Liver (tissue), 9 donors: ENCODE results near the gene FOSL2. TPM values are rescaled to one million over a fixed set of nuclear protein-coding genes. Genes with fewer than 3 reads are reported as not detected.

ENCODE experiments used
- DNase-seq: peaks from one replicate; pipeline ENCODE4 v3.0.0-alpha.2; 2017; ENCODE audit warnings: low spot score
- H3K27ac ChIP-seq, 2 donors: one replicate each; pipeline ENCODE4 v1.7.0; 2013; ENCODE audit warnings: inconsistent platforms in 2 of 2, low read length in 2 of 2, control low read depth in 1 of 2, low read depth in 1 of 2, mild to moderate bottlenecking in 1 of 2
- H3K27me3 ChIP-seq, 4 donors: one replicate each; pipeline versions ENCODE4 v1.6.1 to v1.7.0; 2013; ENCODE audit warnings: low read length in 3 of 4, inconsistent platforms in 1 of 4, mild to moderate bottlenecking in 1 of 4, moderate library complexity in 1 of 4; ENCODE audit not compliant: control insufficient read depth in 4 of 4, insufficient read depth in 4 of 4
- H3K36me3 ChIP-seq, 4 donors: one replicate each; pipeline versions ENCODE4 v1.6.1 to v1.7.0; 2013; ENCODE audit warnings: low read length in 3 of 4, mild to moderate bottlenecking in 3 of 4, low read depth in 1 of 4, moderate library complexity in 1 of 4; ENCODE audit not compliant: control insufficient read depth in 4 of 4, insufficient read depth in 3 of 4
- H3K4me1 ChIP-seq, 4 donors: one replicate each; pipeline versions ENCODE4 v1.6.1 to v1.7.0; 2013; ENCODE audit warnings: low read length in 3 of 4, mild to moderate bottlenecking in 3 of 4, moderate library complexity in 1 of 4; ENCODE audit not compliant: control insufficient read depth in 4 of 4, insufficient read depth in 4 of 4
- H3K4me3 ChIP-seq, 3 donors: one replicate each; pipeline versions ENCODE4 v1.6.1 to v1.7.0; 2013; ENCODE audit warnings: low read length in 3 of 3, control low read depth in 1 of 3, low read depth in 1 of 3, mild to moderate bottlenecking in 1 of 3
- H3K9ac ChIP-seq, 2 donors: one replicate each; pipeline ENCODE4 v1.7.0; 2013; ENCODE audit warnings: low read length in 2 of 2, mild to moderate bottlenecking in 2 of 2, moderate library complexity in 2 of 2, control low read depth in 1 of 2, low read depth in 1 of 2
- H3K9me3 ChIP-seq, 4 donors: one replicate each; pipeline versions ENCODE4 v1.6.1 to v1.7.0; 2013; ENCODE audit warnings: low read length in 3 of 4; ENCODE audit not compliant: control insufficient read depth in 4 of 4
- ATF3 ChIP-seq: IDR thresholded peaks from 2 replicates; pipeline ENCODE4 v1.6.1; 2016; ENCODE audit warnings: antibody characterized with exemption
- EGR1 ChIP-seq, 2 donors: IDR thresholded peaks; 2 replicates each; pipeline ENCODE4 v1.6.1; 2016 to 2018; ENCODE audit warnings: antibody characterized with exemption in 2 of 2, low read depth in 2 of 2
- FOXA1 ChIP-seq: IDR thresholded peaks from 2 replicates; pipeline ENCODE4 v1.6.1; 2016; ENCODE audit warnings: antibody characterized with exemption
- FOXA2 ChIP-seq: IDR thresholded peaks from 2 replicates; pipeline ENCODE4 v1.6.1; 2016; ENCODE audit warnings: antibody characterized with exemption
- GABPA ChIP-seq, 2 donors: IDR thresholded peaks in 1 of 2; conservative IDR thresholded peaks in 1 of 2; 2 replicates each; pipeline ENCODE4 v1.6.1; 2016; ENCODE audit warnings: antibody characterized with exemption in 2 of 2, mild to moderate bottlenecking in 1 of 2, moderate library complexity in 1 of 2
- HNF4A ChIP-seq, 2 donors: conservative IDR thresholded peaks; 2 replicates each; pipeline ENCODE4 v1.6.1; 2016; ENCODE audit warnings: antibody characterized with exemption in 2 of 2, mild to moderate bottlenecking in 2 of 2
- HNF4G ChIP-seq: IDR thresholded peaks from 2 replicates; pipeline ENCODE4 v1.6.1; 2016; ENCODE audit warnings: antibody characterized with exemption
- JUND ChIP-seq, 2 donors: IDR thresholded peaks; 2 replicates each; pipeline ENCODE4 v1.6.1; 2016; ENCODE audit warnings: antibody characterized with exemption in 2 of 2
- MAX ChIP-seq: IDR thresholded peaks from 2 replicates; pipeline ENCODE4 v1.6.1; 2016; ENCODE audit warnings: antibody characterized with exemption
- NR2F2 ChIP-seq: IDR thresholded peaks from 2 replicates; pipeline ENCODE4 v1.6.1; 2016; ENCODE audit warnings: antibody characterized with exemption
- RAD21 ChIP-seq, 2 donors: IDR thresholded peaks; 2 replicates each; pipeline ENCODE4 v1.6.1; 2016; ENCODE audit warnings: antibody characterized with exemption in 2 of 2, mild to moderate bottlenecking in 2 of 2
- REST ChIP-seq: IDR thresholded peaks from 2 replicates; pipeline ENCODE4 v1.6.1; 2016; ENCODE audit warnings: antibody characterized with exemption, mild to moderate bottlenecking
- RXRA ChIP-seq, 2 donors: IDR thresholded peaks; 2 replicates each; pipeline ENCODE4 v1.6.1; 2017 to 2018; ENCODE audit warnings: antibody characterized with exemption in 2 of 2, mild to moderate bottlenecking in 1 of 2
- SP1 ChIP-seq: IDR thresholded peaks from 2 replicates; pipeline ENCODE4 v1.6.1; 2018; ENCODE audit warnings: antibody characterized with exemption, mild to moderate bottlenecking
- TAF1 ChIP-seq: conservative IDR thresholded peaks from 2 replicates; pipeline ENCODE4 v1.6.1; 2016; ENCODE audit warnings: antibody characterized with exemption, mild to moderate bottlenecking
- YY1 ChIP-seq: IDR thresholded peaks from 2 replicates; pipeline ENCODE4 v1.6.1; 2016; ENCODE audit warnings: antibody characterized with exemption, mild to moderate bottlenecking
- WGBS: extraction: QIAGEN DNeasy Blood & Tissue Kit; methylation state at CpG from one replicate; pipeline ENCODE4 v1.1.7; 2013; 5-methylcytosine and 5-hydroxymethylcytosine counted together
- polyA plus RNA-seq, 2 donors: library from polyadenylated mRNA; stranded (reverse) in 1 of 2; unstranded in 1 of 2; fragments of 200-250 nt in 1 of 2; fragments of >200 nt in 1 of 2; fragmentation: Nextera tagmentation in 1 of 2; extraction: Ambion mirVana in 1 of 2; gene quantifications; one replicate each; pipeline versions ENCODE4 v1.2.1 to v1.2.3, GENCODE V29; 2013 to 2015
- total RNA-seq, 2 donors: library from RNA; depleted of rRNA; stranded (reverse); fragments of >200 nt; gene quantifications; one replicate each; pipeline ENCODE4 v1.2.3, GENCODE V29; 2014
- TF ChIP-seq, protein P1 (sequence below): fragments of 150-350 bp; IDR thresholded peaks from 2 replicates; pipeline ENCODE4 v1.5.1; 2017; ENCODE audit warnings: improper control_type of control experiment, low read depth, low read length; ENCODE audit not compliant: missing input control
- TF ChIP-seq, protein P2 (sequence below): IDR thresholded peaks from 2 replicates; pipeline ENCODE4 v1.6.1; 2016; ENCODE audit warnings: antibody characterized with exemption
- donor health status: healthy.
- donor health status: healthy.
- donor health status: healthy.
- donor health status: healthy.
- donor health status: healthy.

Gene FOSL2
- total and polyA plus RNA-seq, 4 donors = 1.9 to 10.7 (median 2.6) TPM

GRCh38 chr2:28446531-28446930 is 53.9 kb downstream of the FOSL2 start:
- no peaks in the 10 kb centered on the region for H3K4me1 ChIP-seq
- H3K9ac ChIP-seq = no peak overlapping the region
- H3K4me3 ChIP-seq = no peak overlapping the region
- no peaks in the 10 kb centered on the region for H3K36me3 ChIP-seq
- no peak overlapping the region for H3K27ac ChIP-seq
- H3K9me3 ChIP-seq = no peaks in the 10 kb centered on the region
- H3K27me3 ChIP-seq = no peaks in the 10 kb centered on the region
- no peak for DNase-seq
- TF ChIP-seq JUND (IDR thresholded peaks at IDR 0.05) (no peak), GABPA (IDR thresholded peaks at IDR 0.05 in 1 of 2, conservative IDR thresholded peaks at IDR 0.05 in 1 of 2) (no peak), YY1 (no peak), HNF4G (no peak), NR2F2 (no peak), EGR1 (IDR thresholded peaks at IDR 0.05; ENCODE audit: low read depth in 2 of 2) (no peak), RXRA (IDR thresholded peaks at IDR 0.05) (no peak), FOXA2 (no peak), RAD21 (IDR thresholded peaks at IDR 0.05) (no peak)

DNA sequence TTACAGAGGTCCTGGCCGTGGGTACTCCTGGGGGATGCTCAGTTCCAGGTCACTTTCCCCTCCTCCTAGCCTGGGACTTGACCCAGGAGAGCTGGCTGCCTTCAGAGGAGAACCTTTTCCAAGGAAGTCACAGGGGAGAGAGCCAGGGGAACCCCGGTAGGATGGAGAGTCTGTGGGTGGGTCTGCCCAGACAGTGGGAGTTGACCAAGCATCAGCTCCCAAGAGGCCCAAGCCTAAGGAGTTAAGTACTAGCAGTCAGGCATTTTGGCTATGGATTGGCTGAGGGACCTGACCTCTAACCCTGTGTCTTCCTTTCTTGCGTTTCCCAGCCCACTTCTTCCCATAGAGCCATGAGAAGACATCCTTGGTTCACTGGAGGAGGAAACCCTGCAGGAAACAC is 54.4 kb downstream of the FOSL2 start:
- Histone ChIP-seq H3K9me3 (no peaks in the 10 kb centered on the region), H3K4me3 (no peak overlapping the region), H3K27ac (no peak overlapping the region), H3K4me1 (no peaks in the 10 kb centered on the region), H3K36me3 (no peaks in the 10 kb centered on the region), H3K27me3 (no peaks in the 10 kb centered on the region), H3K9ac (no peak overlapping the region)
- no peak for DNase-seq
- WGBS = 89% methylated on average over 3 of the region's 3 CpGs
- TF ChIP-seq RAD21 (IDR thresholded peaks at IDR 0.05) = no peak
- no peak for TF ChIP-seq JUND (IDR thresholded peaks at IDR 0.05)
- no peak for TF ChIP-seq ATF3
- no peak for TF ChIP-seq SP1
- TF ChIP-seq EGR1 (IDR thresholded peaks at IDR 0.05; ENCODE audit: low read depth in 2 of 2) = no peak
- TF ChIP-seq, protein P1, sequence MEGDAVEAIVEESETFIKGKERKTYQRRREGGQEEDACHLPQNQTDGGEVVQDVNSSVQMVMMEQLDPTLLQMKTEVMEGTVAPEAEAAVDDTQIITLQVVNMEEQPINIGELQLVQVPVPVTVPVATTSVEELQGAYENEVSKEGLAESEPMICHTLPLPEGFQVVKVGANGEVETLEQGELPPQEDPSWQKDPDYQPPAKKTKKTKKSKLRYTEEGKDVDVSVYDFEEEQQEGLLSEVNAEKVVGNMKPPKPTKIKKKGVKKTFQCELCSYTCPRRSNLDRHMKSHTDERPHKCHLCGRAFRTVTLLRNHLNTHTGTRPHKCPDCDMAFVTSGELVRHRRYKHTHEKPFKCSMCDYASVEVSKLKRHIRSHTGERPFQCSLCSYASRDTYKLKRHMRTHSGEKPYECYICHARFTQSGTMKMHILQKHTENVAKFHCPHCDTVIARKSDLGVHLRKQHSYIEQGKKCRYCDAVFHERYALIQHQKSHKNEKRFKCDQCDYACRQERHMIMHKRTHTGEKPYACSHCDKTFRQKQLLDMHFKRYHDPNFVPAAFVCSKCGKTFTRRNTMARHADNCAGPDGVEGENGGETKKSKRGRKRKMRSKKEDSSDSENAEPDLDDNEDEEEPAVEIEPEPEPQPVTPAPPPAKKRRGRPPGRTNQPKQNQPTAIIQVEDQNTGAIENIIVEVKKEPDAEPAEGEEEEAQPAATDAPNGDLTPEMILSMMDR = no peak
- TF ChIP-seq HNF4A (conservative IDR thresholded peaks at IDR 0.05) = no peak
- no peak for TF ChIP-seq RXRA (IDR thresholded peaks at IDR 0.05)
- TF ChIP-seq TAF1 = no peak
- no peak for TF ChIP-seq GABPA (IDR thresholded peaks at IDR 0.05 in 1 of 2, conservative IDR thresholded peaks at IDR 0.05 in 1 of 2)
- TF ChIP-seq, protein P2, sequence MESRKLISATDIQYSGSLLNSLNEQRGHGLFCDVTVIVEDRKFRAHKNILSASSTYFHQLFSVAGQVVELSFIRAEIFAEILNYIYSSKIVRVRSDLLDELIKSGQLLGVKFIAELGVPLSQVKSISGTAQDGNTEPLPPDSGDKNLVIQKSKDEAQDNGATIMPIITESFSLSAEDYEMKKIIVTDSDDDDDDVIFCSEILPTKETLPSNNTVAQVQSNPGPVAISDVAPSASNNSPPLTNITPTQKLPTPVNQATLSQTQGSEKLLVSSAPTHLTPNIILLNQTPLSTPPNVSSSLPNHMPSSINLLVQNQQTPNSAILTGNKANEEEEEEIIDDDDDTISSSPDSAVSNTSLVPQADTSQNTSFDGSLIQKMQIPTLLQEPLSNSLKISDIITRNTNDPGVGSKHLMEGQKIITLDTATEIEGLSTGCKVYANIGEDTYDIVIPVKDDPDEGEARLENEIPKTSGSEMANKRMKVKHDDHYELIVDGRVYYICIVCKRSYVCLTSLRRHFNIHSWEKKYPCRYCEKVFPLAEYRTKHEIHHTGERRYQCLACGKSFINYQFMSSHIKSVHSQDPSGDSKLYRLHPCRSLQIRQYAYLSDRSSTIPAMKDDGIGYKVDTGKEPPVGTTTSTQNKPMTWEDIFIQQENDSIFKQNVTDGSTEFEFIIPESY = no peak
- TF ChIP-seq FOXA2 = no peak
- no peak for TF ChIP-seq HNF4G
- TF ChIP-seq MAX = no peak
- TF ChIP-seq YY1 = no peak
- TF ChIP-seq REST = no peak
- TF ChIP-seq NR2F2 = no peak
- TF ChIP-seq FOXA1 = no peak
